Stimulated activated CD8-positive, alpha-beta memory T cell treated with anti-CD3 and anti-CD28 coated beads, Interleukin-4, amount 100 ng/mL, for 48 hours (primary cell): Measurements from ENCODE around the gene PPFIBP1.

Experiments
- DNase-seq: peaks from one replicate; pipeline ENCODE4 v3.0.0-alpha.2; 2020

The PPFIBP1 gene

GRCh38 chr12:27523642-27524493 is at the start of gene PPFIBP1:
TSS of gene PPFIBP1 (plus strand) at chr12:27524206. CDS start at chr12:27633397, 109,191 bp downstream.
- DNase-seq: peak; percentile 100

- no peak for DNase-seq
Observed at GRCh38 chr12:27474344-27474743, 49.7 kb upstream of the PPFIBP1 start.

GRCh38 chr12:27477049-27477448 is 47.0 kb upstream of the PPFIBP1 start:
- no peak for DNase-seq

GRCh38 chr12:27478949-27479348 is 45.1 kb upstream of the PPFIBP1 start:
- DNase-seq: no peak

- no peak for DNase-seq
Observed at GRCh38 chr12:27480016-27480415, 44.0 kb upstream of the PPFIBP1 start.

GRCh38 chr12:27486961-27487360 is 37.0 kb upstream of the PPFIBP1 start:
- no peak for DNase-seq

GRCh38 chr12:27488479-27488878 is 35.5 kb upstream of the PPFIBP1 start:
- DNase-seq: no peak

- DNase-seq: no peak
Observed at GRCh38 chr12:27491226-27491625, 32.8 kb upstream of the PPFIBP1 start.

- DNase-seq: no peak
Observed at GRCh38 chr12:27493260-27493940, 30.6 kb upstream of the PPFIBP1 start.

- no peak for DNase-seq
Observed at GRCh38 chr12:27497446-27497845, 26.6 kb upstream of the PPFIBP1 start.

GRCh38 chr12:27498149-27498548 is 25.9 kb upstream of the PPFIBP1 start:
- no peak for DNase-seq

- DNase-seq: no peak
Observed at GRCh38 chr12:27498761-27499160, 25.2 kb upstream of the PPFIBP1 start.

- no peak for DNase-seq
Observed at GRCh38 chr12:27499377-27499776, 24.6 kb upstream of the PPFIBP1 start.

- no peak for DNase-seq
Observed at GRCh38 chr12:27500546-27500945, 23.5 kb upstream of the PPFIBP1 start.

- DNase-seq: no peak
Observed at GRCh38 chr12:27502021-27502435, 22.0 kb upstream of the PPFIBP1 start.

- DNase-seq: no peak
Observed at GRCh38 chr12:27504507-27504906, 19.5 kb upstream of the PPFIBP1 start.

GRCh38 chr12:27505109-27505508 is 18.9 kb upstream of the PPFIBP1 start:
- DNase-seq: no peak

GRCh38 chr12:27505761-27506160 is 18.2 kb upstream of the PPFIBP1 start:
- no peak for DNase-seq

GRCh38 chr12:27506645-27507189 is 17.3 kb upstream of the PPFIBP1 start:
- no peak for DNase-seq

- no peak for DNase-seq
Observed at GRCh38 chr12:27508736-27509431, 15.1 kb upstream of the PPFIBP1 start.

GRCh38 chr12:27511031-27511722 is 12.8 kb upstream of the PPFIBP1 start:
- no peak for DNase-seq

GRCh38 chr12:27511723-27512045 is 12.3 kb upstream of the PPFIBP1 start:
- no peak for DNase-seq
